AG04449 (cell line): ENCODE data around the gene ACBD6.

Experiments
- CTCF ChIA-PET: fragments of 350-600 bp; formaldehyde crosslinking; extraction: SDS; loops from one replicate; lab custom pipeline; 2021; ENCODE audit warnings: antibody characterized with exemption; lab: Yijun Ruan, JAX
- POLR2A ChIA-PET: fragments of 400-600, 350-600 bp; formaldehyde crosslinking; extraction: SDS; loops from one replicate; lab custom pipeline; 2020; ENCODE audit warnings: antibody characterized with exemption, inconsistent platforms; lab: Yijun Ruan, JAX
- DNase-seq: peaks from one replicate; pipeline ENCODE4 v3.0.0-alpha.2; 2010; ENCODE audit warnings: low read depth, low spot score
- H3K4me3 ChIP-seq: 2 replicates; pipeline ENCODE4 v1.5.1; 2011; ENCODE audit warnings: low read depth, mild to moderate bottlenecking, control low read depth, low read length
- TF ChIP-seq, protein P1 (sequence below): IDR thresholded peaks from one replicate; pipeline ENCODE4 v1.5.1; 2011; ENCODE audit warnings: mild to moderate bottlenecking, moderate library complexity, low read length, control low read depth, inconsistent platforms; ENCODE audit not compliant: insufficient read depth; ENCODE audit errors: missing control alignments

The ACBD6 gene

DNA sequence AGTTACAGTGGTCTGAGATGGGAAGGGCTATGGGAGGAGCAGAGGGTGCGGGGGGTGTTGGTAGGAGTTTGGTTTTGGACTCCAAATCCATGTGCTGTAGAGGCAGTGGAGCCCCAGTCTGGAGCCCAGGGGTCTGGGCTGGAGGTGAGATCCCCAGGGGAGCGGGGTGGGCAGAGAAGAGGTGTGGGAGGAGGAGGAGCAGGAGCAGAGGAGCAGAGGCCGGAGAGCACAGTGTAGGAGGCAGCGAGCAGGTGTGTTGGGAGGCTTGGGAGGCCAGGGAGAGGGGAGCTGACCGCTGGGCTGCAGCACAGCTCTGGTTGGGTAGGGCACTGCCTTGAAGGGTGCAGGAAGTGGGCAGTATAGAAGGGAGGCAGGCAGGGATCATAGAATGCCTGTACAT lies 243.4 kb downstream of the ACBD6 start:
- CTCF ChIA-PET, result interaction anchor here (1.0 to 2.0 kb wide), 4 partner anchors 157 to 604 kb away, joined by 3 to 7 read pairs (median 4); no protein-coding TSS in a partner anchor
- TF ChIP-seq, protein P1, sequence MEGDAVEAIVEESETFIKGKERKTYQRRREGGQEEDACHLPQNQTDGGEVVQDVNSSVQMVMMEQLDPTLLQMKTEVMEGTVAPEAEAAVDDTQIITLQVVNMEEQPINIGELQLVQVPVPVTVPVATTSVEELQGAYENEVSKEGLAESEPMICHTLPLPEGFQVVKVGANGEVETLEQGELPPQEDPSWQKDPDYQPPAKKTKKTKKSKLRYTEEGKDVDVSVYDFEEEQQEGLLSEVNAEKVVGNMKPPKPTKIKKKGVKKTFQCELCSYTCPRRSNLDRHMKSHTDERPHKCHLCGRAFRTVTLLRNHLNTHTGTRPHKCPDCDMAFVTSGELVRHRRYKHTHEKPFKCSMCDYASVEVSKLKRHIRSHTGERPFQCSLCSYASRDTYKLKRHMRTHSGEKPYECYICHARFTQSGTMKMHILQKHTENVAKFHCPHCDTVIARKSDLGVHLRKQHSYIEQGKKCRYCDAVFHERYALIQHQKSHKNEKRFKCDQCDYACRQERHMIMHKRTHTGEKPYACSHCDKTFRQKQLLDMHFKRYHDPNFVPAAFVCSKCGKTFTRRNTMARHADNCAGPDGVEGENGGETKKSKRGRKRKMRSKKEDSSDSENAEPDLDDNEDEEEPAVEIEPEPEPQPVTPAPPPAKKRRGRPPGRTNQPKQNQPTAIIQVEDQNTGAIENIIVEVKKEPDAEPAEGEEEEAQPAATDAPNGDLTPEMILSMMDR, result no peak
- POLR2A ChIA-PET, result no interaction called here
- no peak for DNase-seq
- no peak overlapping the region for H3K4me3 ChIP-seq

DNA sequence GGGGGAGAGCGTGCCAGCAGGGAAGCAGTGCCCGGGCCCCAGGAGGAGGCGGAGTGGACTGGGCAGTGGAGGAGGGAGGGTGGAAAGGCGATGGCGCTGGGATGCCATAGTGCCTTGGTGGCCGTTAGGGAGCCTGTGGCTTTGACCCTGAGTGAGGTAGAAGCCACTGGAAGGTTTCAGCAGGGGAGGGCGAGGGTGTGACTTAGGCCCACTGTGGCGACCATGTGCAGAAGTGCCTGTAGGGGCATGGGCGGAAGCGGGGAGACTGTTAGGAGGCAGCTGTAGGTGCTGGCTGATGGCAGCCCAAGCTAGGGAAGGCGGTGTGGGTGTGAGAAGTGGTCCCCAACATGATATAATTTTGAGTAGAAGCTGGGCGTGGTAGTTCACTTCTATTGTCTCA lies 244.1 kb downstream of the ACBD6 start:
- TF ChIP-seq, protein P1, result no peak
- ChIA-PET POLR2A (no interaction called here), CTCF (interaction anchor here (1.2 to 2.0 kb wide), 2 partner anchors 224 to 604 kb away, joined by 3 to 7 read pairs; no protein-coding TSS in a partner anchor)
- H3K4me3 ChIP-seq, result no peak overlapping the region
- DNase-seq, result no peak

DNA sequence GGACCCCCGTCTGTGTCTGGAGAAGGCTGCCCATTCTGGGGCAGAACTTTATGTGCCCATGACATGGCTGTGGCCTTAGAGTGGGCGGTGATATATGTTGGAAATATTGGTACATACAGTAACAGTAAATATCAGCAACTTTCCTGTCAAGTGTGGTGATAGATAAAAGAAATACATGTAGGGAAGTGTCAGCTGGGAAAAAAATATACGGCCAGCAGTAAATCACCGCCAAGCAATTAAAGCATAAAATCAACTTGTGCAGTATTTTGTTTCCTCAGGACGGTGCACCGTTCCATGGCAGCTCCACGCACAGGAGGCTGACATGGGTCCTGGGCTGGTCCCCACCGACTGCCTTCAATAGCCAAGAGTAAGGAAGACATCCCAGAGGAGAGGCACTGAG lies 244.9 kb downstream of the ACBD6 start:
- DNase-seq, result no peak
- POLR2A ChIA-PET, result interaction anchor here (1.5 kb wide), 1 partner anchor 375 kb away, joined by 4 read pairs; the partner anchor contains the start of gene TOR1AIP1
- H3K4me3 ChIP-seq, result no peak overlapping the region
- CTCF ChIA-PET, result interaction anchor here (1.6 to 11.3 kb wide), 3 partner anchors 13 to 225 kb away, joined by 6 to 120 read pairs (median 8); no protein-coding TSS in a partner anchor
- TF ChIP-seq, protein P1, result no peak

DNA sequence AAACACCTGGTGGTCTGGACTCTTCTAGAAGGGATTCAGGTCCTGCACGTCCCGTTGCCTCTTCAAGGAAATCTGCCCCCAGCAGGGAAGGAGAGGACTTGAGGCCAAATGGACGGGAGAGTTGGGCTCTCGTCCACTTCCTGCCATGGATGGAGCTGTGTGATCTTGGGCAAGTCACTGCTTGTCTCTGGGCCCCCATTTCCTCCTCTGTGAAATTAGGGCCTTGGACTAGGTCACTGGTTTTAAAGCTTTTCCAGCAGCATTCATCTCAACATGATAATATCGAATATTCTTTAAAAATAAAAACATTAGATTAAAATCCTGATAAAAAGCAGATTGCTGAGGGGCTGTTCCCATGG lies 245.4 kb downstream of the ACBD6 start:
- no peak for DNase-seq
- H3K4me3 ChIP-seq, result no peak overlapping the region
- POLR2A ChIA-PET, result interaction anchor here (1.5 kb wide), 1 partner anchor 375 kb away, joined by 4 read pairs; the partner anchor contains the start of gene TOR1AIP1
- CTCF ChIA-PET, result interaction anchor here (1.6 to 11.3 kb wide), 3 partner anchors 13 to 225 kb away, joined by 6 to 120 read pairs (median 8); no protein-coding TSS in a partner anchor
- TF ChIP-seq, protein P1, result no peak

DNA sequence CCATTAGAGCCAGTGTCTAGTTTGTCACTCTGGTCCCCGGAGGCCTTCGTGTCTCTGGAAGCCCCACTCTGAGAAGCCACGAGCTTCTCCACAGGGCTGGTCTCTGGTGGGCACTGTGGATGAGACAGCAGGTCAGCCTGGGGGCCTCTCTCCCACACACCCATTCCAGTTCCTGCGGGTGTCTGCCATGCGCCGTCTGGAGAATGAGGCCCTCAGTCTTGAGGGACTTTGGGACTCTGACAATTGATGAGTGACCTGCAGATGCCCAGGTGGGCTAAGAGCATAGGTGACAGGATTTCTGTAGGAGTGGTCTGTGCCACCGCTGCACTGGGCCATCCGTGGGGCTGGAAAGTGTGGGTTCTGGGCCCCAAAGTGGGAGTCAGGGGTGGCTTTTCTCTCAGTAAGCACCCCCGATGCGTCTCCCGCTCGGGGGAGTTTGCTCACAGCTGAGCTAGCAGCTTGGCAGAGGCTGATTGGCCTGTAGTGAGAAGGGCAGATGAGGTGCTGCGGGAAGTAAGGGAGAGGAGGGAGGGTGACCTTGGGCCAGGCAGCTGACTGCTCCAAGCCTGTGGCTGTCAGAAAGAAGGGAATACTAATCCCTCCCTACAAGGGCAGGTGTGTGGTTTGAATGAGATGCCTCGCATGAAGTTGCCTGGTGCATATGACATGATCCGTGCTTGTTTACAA lies 245.9 kb downstream of the ACBD6 start:
- TF ChIP-seq, protein P1, result no peak

More for the DNA sequence above, 245.9 kb downstream of the ACBD6 start:
- ChIA-PET CTCF (interaction anchor here (1.3 to 11.3 kb wide), 5 partner anchors 14 to 226 kb away, joined by 4 to 120 read pairs (median 6); no protein-coding TSS in a partner anchor), POLR2A (interaction anchor here (1.5 kb wide), 1 partner anchor 374 kb away, joined by 4 read pairs; the partner anchor contains the start of gene TOR1AIP1)
- no peak overlapping the region for H3K4me3 ChIP-seq
- DNase-seq, result no peak
